ENCODE data around the gene ST6GALNAC2. TPM values are rescaled to one million over a fixed set of nuclear protein-coding genes. Genes with fewer than 3 reads are reported as not detected.
"Not testable (repeated sequence)": the region's sequence is repeated elsewhere in the genome, so short reads cannot be mapped to it uniquely, and the experiment has no call there.

Gene ST6GALNAC2
- polyA plus RNA-seq, 1 donor from 2014 or later, result 0.68 TPM

- peaks cover 0 to 1% (median 0%) of the 10 kb centered on the region in 3 donors for H3K9me3 Mint-ChIP-seq
- H3K4me3 Mint-ChIP-seq, result no peak overlapping the region
- H3K27me3 Mint-ChIP-seq, result no peaks in the 10 kb centered on the region
- no peaks in the 10 kb centered on the region for H3K36me3 Mint-ChIP-seq
- H3K27ac Mint-ChIP-seq, result no peak overlapping the region
- H3K4me1 Mint-ChIP-seq, result peaks cover 5 to 6% (median 6%) of the 10 kb centered on the region in 3 donors
Measured at GRCh38 chr17:76612977-76613851, 27.6 kb upstream of the ST6GALNAC2 start.

DNA sequence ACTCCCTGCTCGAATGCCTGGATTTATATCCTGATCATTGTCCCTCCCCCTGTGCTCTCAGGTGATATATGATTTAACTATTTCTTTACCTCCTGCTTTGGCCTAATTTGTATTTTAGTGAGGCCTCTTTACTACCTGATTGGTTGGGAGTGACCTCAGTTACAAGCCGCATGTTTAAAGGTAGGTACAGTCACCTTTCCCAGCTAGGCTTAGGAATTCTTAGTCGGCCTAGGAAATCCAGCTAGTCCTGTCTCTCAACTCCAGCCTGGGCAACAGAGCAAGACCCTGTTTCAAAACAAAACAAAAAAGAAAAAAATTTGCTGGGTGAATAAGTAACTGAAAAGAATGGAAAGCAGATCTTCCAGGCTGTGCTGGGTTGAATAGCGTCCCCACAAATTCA lies 26.8 kb upstream of the ST6GALNAC2 start:
- no peaks in the 10 kb centered on the region for H3K36me3 Mint-ChIP-seq
- H3K4me3 Mint-ChIP-seq, result no peak overlapping the region
- peaks cover 0 to 1% (median 0%) of the 10 kb centered on the region in 3 donors for H3K9me3 Mint-ChIP-seq
- H3K4me1 Mint-ChIP-seq, result peaks cover 5 to 6% (median 6%) of the 10 kb centered on the region in 3 donors
- no peak overlapping the region for H3K27ac Mint-ChIP-seq
- no peaks in the 10 kb centered on the region for H3K27me3 Mint-ChIP-seq

- H3K4me1 Mint-ChIP-seq, result peaks cover 5 to 6% (median 6%) of the 10 kb centered on the region in 3 donors
- H3K27me3 Mint-ChIP-seq, result no peaks in the 10 kb centered on the region
- H3K27ac Mint-ChIP-seq, result no peak overlapping the region
- peaks cover 0 to 1% (median 0%) of the 10 kb centered on the region in 3 donors for H3K9me3 Mint-ChIP-seq
- H3K36me3 Mint-ChIP-seq, result no peaks in the 10 kb centered on the region
- H3K4me3 Mint-ChIP-seq, result no peak overlapping the region
Measured at GRCh38 chr17:76611758-76612157, 26.1 kb upstream of the ST6GALNAC2 start.

DNA sequence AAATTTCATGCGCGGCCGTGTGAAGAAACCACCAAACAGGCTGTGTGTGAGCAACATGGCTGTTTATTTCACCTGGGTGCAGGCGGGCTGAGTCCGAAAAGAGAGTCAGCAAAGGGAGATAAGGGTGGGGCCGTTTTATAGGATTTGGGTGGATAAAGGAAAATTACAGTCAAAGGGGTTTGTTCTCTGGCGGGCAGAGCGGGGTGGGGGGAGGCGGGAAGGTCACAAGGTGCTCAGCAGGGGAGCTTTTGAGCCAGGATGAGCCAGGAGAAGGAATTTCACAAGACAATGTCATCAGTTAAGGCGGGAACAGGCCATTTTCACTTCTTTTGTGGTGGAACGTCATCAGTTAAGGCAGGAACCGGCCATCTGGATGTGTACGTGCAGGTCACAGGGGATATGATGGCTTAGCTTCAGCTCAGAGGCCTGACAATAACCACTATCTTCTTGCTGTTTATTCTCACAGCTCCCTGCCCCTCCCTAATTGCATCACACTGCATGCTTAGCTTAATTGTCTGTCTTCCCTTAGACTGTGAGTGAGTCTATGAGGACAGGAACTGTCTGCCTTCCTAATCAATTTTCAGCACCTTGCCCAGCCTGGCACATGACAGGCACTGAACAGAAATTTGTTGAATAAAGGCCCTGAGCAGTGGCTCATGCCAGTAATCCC lies 25.6 kb upstream of the ST6GALNAC2 start:
- H3K9me3 Mint-ChIP-seq, H3K4me3 Mint-ChIP-seq, H3K36me3 Mint-ChIP-seq, H3K4me1 Mint-ChIP-seq, H3K27me3 Mint-ChIP-seq: not testable (repeated sequence)
- H3K27ac Mint-ChIP-seq, result peak overlapping the region in 1 of 3 donors; percentile 13

- H3K36me3 Mint-ChIP-seq, H3K9me3 Mint-ChIP-seq, H3K4me3 Mint-ChIP-seq, H3K27ac Mint-ChIP-seq, H3K4me1 Mint-ChIP-seq, H3K27me3 Mint-ChIP-seq: not testable (repeated sequence)
Measured at GRCh38 chr17:76606685-76607084, 21.0 kb upstream of the ST6GALNAC2 start.

DNA sequence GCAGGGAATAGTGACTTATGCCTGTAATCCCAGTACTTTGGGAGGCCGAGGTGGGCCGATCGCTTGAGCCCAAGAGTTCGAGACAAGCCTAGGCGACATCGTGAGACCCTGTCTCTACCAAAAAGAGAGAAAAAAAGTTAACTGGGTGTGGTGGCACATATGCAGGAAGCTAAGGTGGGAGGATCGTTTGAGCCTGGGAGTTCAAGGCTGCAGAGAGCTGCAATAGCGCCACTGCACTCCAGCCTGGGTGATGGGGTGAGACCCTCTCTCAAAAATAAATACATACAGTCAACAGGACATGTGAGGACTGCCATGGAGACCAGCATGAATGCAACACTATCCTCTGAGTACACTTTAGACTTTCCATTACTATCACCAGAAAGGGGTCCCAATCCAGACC lies 15.4 kb upstream of the ST6GALNAC2 start:
- Mint-ChIP-seq H3K9me3 (no peaks in the 10 kb centered on the region), H3K36me3 (no peaks in the 10 kb centered on the region), H3K27me3 (peaks cover 31% of the 10 kb centered on the region), H3K27ac (peak overlapping the region in 1 of 3 donors; percentile 69), H3K4me3 (no peak overlapping the region), H3K4me1 (no peaks in the 10 kb centered on the region)

DNA sequence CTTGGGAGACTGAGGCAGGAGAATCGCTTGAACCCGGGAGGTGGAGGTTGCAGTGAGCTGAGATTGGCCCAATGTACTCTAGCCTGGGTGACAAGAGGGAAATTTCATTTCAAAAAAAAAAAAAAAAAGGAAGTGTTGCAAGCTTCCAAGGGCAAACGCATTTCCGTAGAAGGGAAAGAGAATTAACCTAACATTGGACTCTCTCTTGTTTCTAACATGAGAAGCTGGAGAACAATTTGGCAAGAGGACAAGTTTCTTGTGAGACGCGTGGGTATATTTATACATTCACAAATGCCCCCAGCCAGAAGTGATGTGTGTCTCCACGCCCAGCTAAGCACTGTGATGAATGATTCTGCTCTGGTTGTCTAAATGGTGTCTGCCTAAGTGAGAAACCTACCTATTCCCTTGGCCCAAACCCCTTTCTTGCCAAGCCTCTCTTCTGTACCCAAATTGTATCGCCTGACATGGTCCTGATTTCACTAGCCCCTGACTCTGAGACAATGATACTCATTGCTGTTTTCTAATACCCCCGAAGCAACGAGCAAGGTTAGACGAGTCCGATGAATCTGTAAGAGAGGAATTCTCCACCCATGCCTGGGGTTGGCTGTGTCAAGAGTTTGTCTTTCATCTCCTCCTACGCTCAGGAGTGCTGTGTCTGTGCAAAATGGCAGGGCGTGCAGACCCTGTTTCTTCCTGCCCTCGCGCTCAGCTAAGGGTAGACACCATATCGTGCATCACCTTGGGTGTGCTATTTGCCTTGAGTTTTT lies 14.2 kb upstream of the ST6GALNAC2 start:
- peaks cover 3% of the 10 kb centered on the region for H3K36me3 Mint-ChIP-seq
- no peak overlapping the region for H3K4me3 Mint-ChIP-seq
- no peak overlapping the region for H3K27ac Mint-ChIP-seq
- H3K9me3 Mint-ChIP-seq, result no peaks in the 10 kb centered on the region
- H3K4me1 Mint-ChIP-seq, result no peaks in the 10 kb centered on the region
- H3K27me3 Mint-ChIP-seq, result peaks cover 31% of the 10 kb centered on the region

GRCh38 chr17:76598004-76598439 lies 12.4 kb upstream of the ST6GALNAC2 start:
- Mint-ChIP-seq H3K27ac (no peak overlapping the region), H3K9me3 (no peaks in the 10 kb centered on the region), H3K4me3 (no peak overlapping the region), H3K27me3 (peaks cover 32% of the 10 kb centered on the region), H3K36me3 (peaks cover 3% of the 10 kb centered on the region), H3K4me1 (no peaks in the 10 kb centered on the region)

DNA sequence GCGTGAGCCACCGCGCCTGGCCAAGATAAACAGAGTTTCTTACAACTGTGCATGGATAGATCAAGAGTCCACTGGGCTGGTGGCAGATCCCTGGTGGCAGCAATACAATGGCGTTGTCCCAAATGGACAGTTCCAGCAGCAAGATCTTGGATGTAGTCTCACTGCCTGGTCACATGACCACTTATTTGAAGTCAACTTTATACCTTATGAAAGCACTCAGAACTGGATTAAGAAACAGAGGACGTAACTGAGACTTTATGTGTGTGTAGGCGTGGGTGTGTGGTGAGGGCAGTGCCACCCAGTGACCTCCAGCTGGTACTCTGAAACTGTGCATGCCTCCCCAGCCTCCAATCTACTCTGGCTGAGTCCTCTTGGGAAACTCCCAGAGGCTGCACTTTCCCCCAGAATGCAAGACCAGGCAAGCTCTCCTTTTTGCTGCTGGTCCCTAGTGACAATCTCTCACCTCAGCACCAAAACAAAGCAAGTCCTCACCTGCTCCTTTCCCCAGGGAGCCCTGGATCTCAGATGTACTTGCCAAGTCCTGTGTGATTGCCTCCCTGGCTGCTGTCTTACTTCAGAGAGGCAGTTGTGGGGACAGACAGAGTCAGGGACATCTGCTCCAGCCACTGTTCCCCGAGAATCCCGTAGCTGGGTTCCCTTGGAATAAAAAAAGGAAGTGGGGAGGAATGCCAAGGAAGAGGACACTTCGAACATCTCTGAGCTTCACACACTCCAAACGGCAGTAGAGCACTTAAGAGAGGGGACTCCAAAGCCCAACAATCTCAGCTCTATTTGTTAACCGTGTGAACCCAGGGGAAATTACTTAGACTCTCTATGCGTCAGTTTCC lies 11.7 kb upstream of the ST6GALNAC2 start:
- no peaks in the 10 kb centered on the region for H3K9me3 Mint-ChIP-seq

DNA sequence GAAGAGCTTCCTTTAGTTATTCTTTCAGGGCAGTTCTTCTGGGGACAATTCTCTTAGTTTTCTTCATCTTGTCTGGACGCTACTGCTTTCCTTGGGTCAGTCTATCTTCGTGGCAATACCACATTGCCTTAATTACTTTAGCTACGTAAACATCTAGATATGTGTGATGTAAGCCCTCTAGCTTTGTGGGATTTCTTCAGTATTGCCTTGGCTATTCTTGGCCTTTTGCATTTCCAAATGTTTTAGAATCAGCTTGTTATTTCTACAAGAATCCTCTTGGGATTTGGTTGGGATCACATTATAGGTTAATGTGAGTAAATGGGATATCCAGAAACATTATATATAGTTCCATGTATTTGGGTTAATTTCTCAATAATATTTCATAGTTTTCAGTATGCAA lies 9.0 kb upstream of the ST6GALNAC2 start:
- no peak overlapping the region for H3K27ac Mint-ChIP-seq
- no peak overlapping the region for H3K4me3 Mint-ChIP-seq
- peaks cover 3% of the 10 kb centered on the region for H3K36me3 Mint-ChIP-seq
- peaks cover 0 to under 1% (median 0%) of the 10 kb centered on the region in 3 donors for H3K9me3 Mint-ChIP-seq
- H3K4me1 Mint-ChIP-seq, result no peaks in the 10 kb centered on the region
- H3K27me3 Mint-ChIP-seq, result peaks cover 19% of the 10 kb centered on the region

More for the DNA sequence above, 11.7 kb upstream of the ST6GALNAC2 start:
- peaks cover 32% of the 10 kb centered on the region for H3K27me3 Mint-ChIP-seq
- H3K27ac Mint-ChIP-seq, result no peak overlapping the region
- no peak overlapping the region for H3K4me3 Mint-ChIP-seq
- no peaks in the 10 kb centered on the region for H3K4me1 Mint-ChIP-seq
- peaks cover 3% of the 10 kb centered on the region for H3K36me3 Mint-ChIP-seq

GRCh38 chr17:76593959-76594358 lies 8.3 kb upstream of the ST6GALNAC2 start:
- Mint-ChIP-seq H3K27ac (no peak overlapping the region), H3K9me3 (peaks cover 0 to 5% (median 0%) of the 10 kb centered on the region in 3 donors), H3K4me3 (no peak overlapping the region), H3K36me3 (peaks cover 6% of the 10 kb centered on the region), H3K4me1 (no peaks in the 10 kb centered on the region), H3K27me3 (peaks cover 22% of the 10 kb centered on the region)

DNA sequence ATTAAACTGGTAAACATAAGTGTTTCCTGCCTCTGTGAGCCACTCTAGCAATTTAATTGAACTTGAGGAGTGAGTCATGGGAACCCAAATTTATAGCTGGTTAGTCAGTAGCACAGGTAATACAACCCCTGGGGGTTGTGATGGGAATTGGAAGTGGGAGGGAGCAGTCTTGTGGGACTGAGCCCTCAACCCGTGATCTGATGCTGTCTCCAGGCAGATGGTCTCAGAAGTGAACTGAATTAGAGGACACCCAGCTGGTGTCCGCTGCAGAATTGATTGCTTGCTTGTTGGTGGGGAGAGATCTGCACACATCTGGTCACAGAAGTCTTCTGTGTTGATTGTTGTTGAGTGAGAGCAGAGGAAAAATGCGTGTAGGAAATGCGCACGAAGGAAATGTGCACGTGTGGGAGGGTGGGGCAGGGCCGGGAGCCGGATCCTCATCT lies 7.7 kb upstream of the ST6GALNAC2 start:
- Mint-ChIP-seq H3K4me1 (no peaks in the 10 kb centered on the region), H3K27ac (no peak overlapping the region), H3K9me3 (peaks cover 0 to 5% (median 0%) of the 10 kb centered on the region in 3 donors), H3K4me3 (no peak overlapping the region), H3K36me3 (peaks cover 6% of the 10 kb centered on the region), H3K27me3 (peaks cover 22% of the 10 kb centered on the region)

DNA sequence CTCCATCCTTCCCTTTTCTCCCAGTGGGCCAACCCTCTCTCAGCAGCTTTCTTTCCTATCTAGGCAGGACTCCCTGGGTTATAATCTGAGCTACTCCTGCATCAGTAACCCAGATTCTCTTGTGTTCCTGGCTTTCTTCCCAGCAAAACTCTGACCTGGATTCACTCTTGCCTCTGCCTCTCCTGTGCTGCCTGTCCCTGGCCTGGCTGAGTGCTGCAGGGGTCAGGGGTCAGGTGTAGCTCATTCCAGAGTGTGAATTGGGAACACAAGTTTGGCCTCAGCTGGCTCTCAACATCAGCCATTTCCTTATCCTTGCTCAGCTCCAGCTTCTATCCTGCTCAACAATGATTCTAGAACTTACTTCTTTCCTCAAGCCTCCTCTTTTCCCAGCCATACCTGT lies 2.5 kb upstream of the ST6GALNAC2 start:
- peaks cover 6% of the 10 kb centered on the region for H3K36me3 Mint-ChIP-seq
- peak overlapping the region in 2 of 4 donors; percentile 60 to 85 for H3K4me3 Mint-ChIP-seq
- peak overlapping the region in 1 of 3 donors; percentile 75 for H3K27ac Mint-ChIP-seq
- peaks cover 0 to 5% (median 0%) of the 10 kb centered on the region in 3 donors for H3K9me3 Mint-ChIP-seq
- peaks cover 0 to 4% (median 0%) of the 10 kb centered on the region in 3 donors for H3K4me1 Mint-ChIP-seq
- H3K27me3 Mint-ChIP-seq, result peaks cover 27% of the 10 kb centered on the region

All from IgD-negative memory B cell (primary cell).